Measurements from ENCODE around the gene MNS1.
"Not testable (repeated sequence)": the region's sequence is repeated elsewhere in the genome, so short reads cannot be mapped to it uniquely, and the experiment has no call there.

Gene MNS1

GRCh38 chr15:56425976-56426375 lies 39.0 kb downstream of the MNS1 start:
- Histone ChIP-seq H3K27ac (ENCODE audit: low read depth, low read length) (no peak overlapping the region), H3F3A (ENCODE audit: control insufficient read depth, insufficient read depth) (no peaks in the 10 kb centered on the region), H3K4me2 (ENCODE audit: low read length) (no peak overlapping the region), H3K9me3 (ENCODE audit: control insufficient read depth, insufficient read depth, low read length) (no peaks in the 10 kb centered on the region), H3K36me3 (ENCODE audit: control insufficient read depth, low read length) (peaks cover 45% of the 10 kb centered on the region), H3K4me1 (ENCODE audit: control insufficient read depth, low read length) (no peaks in the 10 kb centered on the region), H3K9me2 (replicated peaks; ENCODE audit: control insufficient read depth, low read length) (no peaks in the 10 kb centered on the region), H3K79me2 (ENCODE audit: control insufficient read depth, low read length) (no peaks in the 10 kb centered on the region), H3K4me3 (ENCODE audit: low read length) (no peak overlapping the region), H4K20me1 (ENCODE audit: control insufficient read depth, insufficient read depth, low read depth, low read length) (no peaks in the 10 kb centered on the region), H3K27me3 (ENCODE audit: control insufficient read depth, low read length) (no peaks in the 10 kb centered on the region)
- TF ChIP-seq CTCF (IDR thresholded peaks at IDR 0.05; ENCODE audit: low read depth, low read length, poor library complexity, severe bottlenecking) (no peak), EZH2phosphoT487 (IDR thresholded peaks at IDR 0.05; ENCODE audit: borderline replicate concordance, low read length) (no peak)

- no peaks in the 10 kb centered on the region for H4K20me1 ChIP-seq (ENCODE audit: control insufficient read depth, insufficient read depth, low read depth, low read length)
- H3K4me2 ChIP-seq (ENCODE audit: low read length): no peak overlapping the region
- H3K27me3 ChIP-seq (ENCODE audit: control insufficient read depth, low read length): no peaks in the 10 kb centered on the region
- H3K36me3 ChIP-seq (ENCODE audit: control insufficient read depth, low read length): peaks cover 38% of the 10 kb centered on the region
- no peaks in the 10 kb centered on the region for H3K9me3 ChIP-seq (ENCODE audit: control insufficient read depth, insufficient read depth, low read length)
- H3K4me3 ChIP-seq (ENCODE audit: low read length): no peak overlapping the region
- no peaks in the 10 kb centered on the region for H3K9me2 ChIP-seq (replicated peaks; ENCODE audit: control insufficient read depth, low read length)
- no peak overlapping the region for H3K27ac ChIP-seq (ENCODE audit: low read depth, low read length)
- H3K79me2 ChIP-seq (ENCODE audit: control insufficient read depth, low read length): no peaks in the 10 kb centered on the region
- H3F3A ChIP-seq (ENCODE audit: control insufficient read depth, insufficient read depth): no peaks in the 10 kb centered on the region
- no peak for TF ChIP-seq EZH2phosphoT487 (IDR thresholded peaks at IDR 0.05; ENCODE audit: borderline replicate concordance, low read length)
- no peaks in the 10 kb centered on the region for H3K4me1 ChIP-seq (ENCODE audit: control insufficient read depth, low read length)
Observed at GRCh38 chr15:56425276-56425675, 39.7 kb downstream of the MNS1 start.

GRCh38 chr15:56413114-56413733 lies 51.7 kb downstream of the MNS1 start:
- not testable (repeated sequence) for H3K27ac ChIP-seq (ENCODE audit: low read depth, low read length); H3K4me1 ChIP-seq (ENCODE audit: control insufficient read depth, low read length); H3K27me3 ChIP-seq (ENCODE audit: control insufficient read depth, low read length); H3F3A ChIP-seq (ENCODE audit: control insufficient read depth, insufficient read depth); H3K79me2 ChIP-seq (ENCODE audit: control insufficient read depth, low read length); H3K9me2 ChIP-seq (replicated peaks; ENCODE audit: control insufficient read depth, low read length); H3K4me2 ChIP-seq (ENCODE audit: low read length); H3K9me3 ChIP-seq (ENCODE audit: control insufficient read depth, insufficient read depth, low read length); H3K4me3 ChIP-seq (ENCODE audit: low read length); H4K20me1 ChIP-seq (ENCODE audit: control insufficient read depth, insufficient read depth, low read depth, low read length)
- peaks cover 19% of the 10 kb centered on the region for H3K36me3 ChIP-seq (ENCODE audit: control insufficient read depth, low read length)

- H3K79me2 ChIP-seq (ENCODE audit: control insufficient read depth, low read length): no peaks in the 10 kb centered on the region
- H3K4me2 ChIP-seq (ENCODE audit: low read length): no peak overlapping the region
- no peaks in the 10 kb centered on the region for H3F3A ChIP-seq (ENCODE audit: control insufficient read depth, insufficient read depth)
- H3K36me3 ChIP-seq (ENCODE audit: control insufficient read depth, low read length): peaks cover 17% of the 10 kb centered on the region
- H3K4me3 ChIP-seq (ENCODE audit: low read length): no peak overlapping the region
- no peaks in the 10 kb centered on the region for H3K9me3 ChIP-seq (ENCODE audit: control insufficient read depth, insufficient read depth, low read length)
- no peaks in the 10 kb centered on the region for H4K20me1 ChIP-seq (ENCODE audit: control insufficient read depth, insufficient read depth, low read depth, low read length)
- no peak overlapping the region for H3K27ac ChIP-seq (ENCODE audit: low read depth, low read length)
- TF ChIP-seq CTCF (IDR thresholded peaks at IDR 0.05; ENCODE audit: low read depth, low read length, poor library complexity, severe bottlenecking) (no peak), EZH2phosphoT487 (IDR thresholded peaks at IDR 0.05; ENCODE audit: borderline replicate concordance, low read length) (no peak)
- H3K4me1 ChIP-seq (ENCODE audit: control insufficient read depth, low read length): no peaks in the 10 kb centered on the region
- H3K27me3 ChIP-seq (ENCODE audit: control insufficient read depth, low read length): no peaks in the 10 kb centered on the region
- no peaks in the 10 kb centered on the region for H3K9me2 ChIP-seq (replicated peaks; ENCODE audit: control insufficient read depth, low read length)
Observed at GRCh38 chr15:56411122-56411749, 53.7 kb downstream of the MNS1 start.
